Smooth muscle cell (in vitro differentiated cells): Measurements from ENCODE around the gene MAP2K4. TPM values are rescaled to one million over a fixed set of nuclear protein-coding genes. Genes with fewer than 3 reads are reported as not detected.

ENCODE experiments used
- DNase-seq: peaks from one replicate; lab custom pipeline; 2025; ENCODE audit not compliant: unreplicated experiment; lab: John Stamatoyannopoulos, UW
- H2AFZ ChIP-seq: fragments of 200-600 bp; sonication (generic); 2 replicates; pipeline ENCODE4 v1.6.0; 2016; ENCODE audit warnings: antibody characterized with exemption, low read depth, mild to moderate bottlenecking
- H3F3A ChIP-seq: fragments of 200-600 bp; sonication (generic); 2 replicates; pipeline ENCODE4 v1.6.0; 2017; ENCODE audit warnings: antibody characterized with exemption, low read depth
- H3K27ac ChIP-seq: fragments of 200-600 bp; sonication (generic); 2 replicates; pipeline ENCODE4 v1.5.1; 2016; ENCODE audit warnings: low read depth, mild to moderate bottlenecking
- H3K27me3 ChIP-seq: fragments of 200-600 bp; sonication (generic); 2 replicates; pipeline ENCODE4 v1.6.1; 2016; ENCODE audit warnings: low read depth, mild to moderate bottlenecking
- H3K36me3 ChIP-seq: fragments of 200-600 bp; sonication (generic); 2 replicates; pipeline ENCODE4 v1.5.1; 2016; ENCODE audit warnings: low read depth
- H3K4me1 ChIP-seq: fragments of 200-600 bp; sonication (generic); 2 replicates; pipeline ENCODE4 v1.5.1; 2016; ENCODE audit warnings: low read depth
- H3K4me2 ChIP-seq: fragments of 200-600 bp; sonication (generic); 2 replicates; pipeline ENCODE4 v1.6.0; 2016; ENCODE audit warnings: mild to moderate bottlenecking
- H3K4me3 ChIP-seq: fragments of 200-600 bp; sonication (generic); 2 replicates; pipeline ENCODE4 v1.5.1; 2016; ENCODE audit warnings: mild to moderate bottlenecking
- H3K79me2 ChIP-seq: fragments of 200-600 bp; sonication (generic); 2 replicates; pipeline ENCODE4 v1.6.0; 2016; ENCODE audit warnings: low read depth, mild to moderate bottlenecking
- H3K9ac ChIP-seq: fragments of 200-600 bp; sonication (generic); 2 replicates; pipeline ENCODE4 v1.6.0; 2016; ENCODE audit warnings: low read depth
- H3K9me3 ChIP-seq: fragments of 200-600 bp; sonication (generic); replicated peaks from 2 replicates; pipeline ENCODE4 v1.5.1; 2016; ENCODE audit warnings: low read depth
- H4K20me1 ChIP-seq: fragments of 200-600 bp; sonication (generic); 2 replicates; pipeline ENCODE4 v1.6.0; 2016; ENCODE audit warnings: low read depth
- WGBS: methylation state at CpG from one replicate; pipeline ENCODE4 v1.1.7; 2016; ENCODE audit warnings: low lambda C conversion rate; 5-methylcytosine and 5-hydroxymethylcytosine counted together
- polyA plus RNA-seq: library from polyadenylated mRNA; unstranded; fragments of >200 nt; fragmentation: Nextera tagmentation; extraction: Ambion mirVana; gene quantifications from 2 replicates; pipeline ENCODE4 v1.2.1, GENCODE V29; 2016
- total RNA-seq: library from RNA; depleted of rRNA; stranded (reverse); fragments of >200 nt; gene quantifications from 2 replicates; pipeline ENCODE4 v1.2.3, GENCODE V29; 2014
- TF ChIP-seq, protein P1 (sequence below): fragments of 200-600 bp; sonication (generic); IDR thresholded peaks from 2 replicates; pipeline ENCODE4 v1.5.1; 2017; ENCODE audit warnings: borderline replicate concordance, mild to moderate bottlenecking, antibody characterized with exemption; ENCODE audit not compliant: insufficient read depth, poor library complexity, severe bottlenecking

The MAP2K4 gene
- total and polyA plus RNA-seq, 2 experiments from 2014 or later = 33.0 to 54.9 TPM

GRCh38 chr17:12062249-12062648 is 41.6 kb downstream of the MAP2K4 start:
- Histone ChIP-seq H3K27ac (no peak overlapping the region), H2AFZ (no peak overlapping the region), H3K27me3 (no peaks in the 10 kb centered on the region), H3K79me2 (peaks cover 58% of the 10 kb centered on the region), H3K4me3 (no peak overlapping the region), H3K9ac (no peak overlapping the region), H3K36me3 (no peaks in the 10 kb centered on the region), H3K4me2 (no peak overlapping the region), H4K20me1 (peaks cover 71% of the 10 kb centered on the region), H3K9me3 (no peaks in the 10 kb centered on the region), H3K4me1 (peaks cover 4% of the 10 kb centered on the region), H3F3A (peaks cover 2% of the 10 kb centered on the region)
- DNase-seq = no peak
- TF ChIP-seq, protein P1, sequence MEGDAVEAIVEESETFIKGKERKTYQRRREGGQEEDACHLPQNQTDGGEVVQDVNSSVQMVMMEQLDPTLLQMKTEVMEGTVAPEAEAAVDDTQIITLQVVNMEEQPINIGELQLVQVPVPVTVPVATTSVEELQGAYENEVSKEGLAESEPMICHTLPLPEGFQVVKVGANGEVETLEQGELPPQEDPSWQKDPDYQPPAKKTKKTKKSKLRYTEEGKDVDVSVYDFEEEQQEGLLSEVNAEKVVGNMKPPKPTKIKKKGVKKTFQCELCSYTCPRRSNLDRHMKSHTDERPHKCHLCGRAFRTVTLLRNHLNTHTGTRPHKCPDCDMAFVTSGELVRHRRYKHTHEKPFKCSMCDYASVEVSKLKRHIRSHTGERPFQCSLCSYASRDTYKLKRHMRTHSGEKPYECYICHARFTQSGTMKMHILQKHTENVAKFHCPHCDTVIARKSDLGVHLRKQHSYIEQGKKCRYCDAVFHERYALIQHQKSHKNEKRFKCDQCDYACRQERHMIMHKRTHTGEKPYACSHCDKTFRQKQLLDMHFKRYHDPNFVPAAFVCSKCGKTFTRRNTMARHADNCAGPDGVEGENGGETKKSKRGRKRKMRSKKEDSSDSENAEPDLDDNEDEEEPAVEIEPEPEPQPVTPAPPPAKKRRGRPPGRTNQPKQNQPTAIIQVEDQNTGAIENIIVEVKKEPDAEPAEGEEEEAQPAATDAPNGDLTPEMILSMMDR = no peak
- WGBS = 99% methylated on average over 3 of the region's 3 CpGs

GRCh38 chr17:12064395-12064794 is 43.7 kb downstream of the MAP2K4 start:
- peaks cover 12% of the 10 kb centered on the region for H3F3A ChIP-seq
- no peaks in the 10 kb centered on the region for H3K27me3 ChIP-seq
- no peaks in the 10 kb centered on the region for H3K36me3 ChIP-seq
- no peaks in the 10 kb centered on the region for H3K9me3 ChIP-seq
- H3K4me1 ChIP-seq = peaks cover 7% of the 10 kb centered on the region
- WGBS = 97% methylated on average over 2 of the region's 2 CpGs
- no peak for DNase-seq
- no peak overlapping the region for H3K27ac ChIP-seq
- H3K79me2 ChIP-seq = peaks cover 62% of the 10 kb centered on the region
- peaks cover 69% of the 10 kb centered on the region for H4K20me1 ChIP-seq
- H3K4me2 ChIP-seq = no peak overlapping the region
- H2AFZ ChIP-seq = no peak overlapping the region
- TF ChIP-seq, protein P1 = no peak
- H3K9ac ChIP-seq = no peak overlapping the region
- H3K4me3 ChIP-seq = no peak overlapping the region

DNA sequence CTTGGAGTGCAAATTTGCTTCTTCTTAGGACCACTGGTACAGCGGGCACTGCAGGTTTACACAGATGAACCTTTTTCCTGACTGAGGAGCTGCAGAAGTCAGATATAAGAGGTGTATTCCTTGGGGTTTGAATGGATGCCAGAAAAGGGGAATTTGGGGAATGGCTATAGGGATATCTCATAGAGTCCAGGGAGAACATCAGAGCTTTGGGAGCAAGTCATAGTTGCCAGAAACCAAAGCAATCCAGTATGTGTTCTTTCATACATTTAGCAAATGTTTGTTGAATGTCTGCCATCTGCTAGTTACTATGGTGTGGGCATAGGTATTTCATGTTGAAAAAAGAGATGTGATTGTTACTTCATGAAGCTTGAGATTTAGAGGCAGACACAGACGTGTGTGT is 46.8 kb downstream of the MAP2K4 start:
- no peak overlapping the region for H3K4me2 ChIP-seq
- peaks cover 55% of the 10 kb centered on the region for H3K79me2 ChIP-seq
- H3K9ac ChIP-seq = no peak overlapping the region
- no peaks in the 10 kb centered on the region for H3K36me3 ChIP-seq
- 93% methylated on average over 2 of the region's 2 CpGs for WGBS
- no peaks in the 10 kb centered on the region for H3K9me3 ChIP-seq
- TF ChIP-seq, protein P1 = no peak
- H3K4me3 ChIP-seq = no peak overlapping the region
- H4K20me1 ChIP-seq = peaks cover 67% of the 10 kb centered on the region
- H3K4me1 ChIP-seq = peaks cover 7% of the 10 kb centered on the region
- H2AFZ ChIP-seq = no peak overlapping the region
- H3K27ac ChIP-seq = no peak overlapping the region
- no peaks in the 10 kb centered on the region for H3K27me3 ChIP-seq
- H3F3A ChIP-seq = peaks cover 18% of the 10 kb centered on the region
- no peak for DNase-seq

GRCh38 chr17:12068946-12069345 is 48.3 kb downstream of the MAP2K4 start:
- Histone ChIP-seq H3K4me2 (peak overlapping the region; percentile 39), H3F3A (peaks cover 18% of the 10 kb centered on the region)

More at GRCh38 chr17:12068946-12069345, 48.3 kb downstream of the MAP2K4 start:
- Histone ChIP-seq H3K9me3 (no peaks in the 10 kb centered on the region), H3K27ac (peak overlapping the region; percentile 81), H3K4me3 (no peak overlapping the region), H4K20me1 (peaks cover 72% of the 10 kb centered on the region), H2AFZ (no peak overlapping the region), H3K27me3 (no peaks in the 10 kb centered on the region), H3K36me3 (no peaks in the 10 kb centered on the region), H3K79me2 (peaks cover 55% of the 10 kb centered on the region), H3K9ac (peak overlapping the region; percentile 40), H3K4me1 (peaks cover 7% of the 10 kb centered on the region)
- no peak for DNase-seq
- TF ChIP-seq, protein P1 = no peak
